Keratinocyte (primary cell): ENCODE measurements around the gene PTCRA. TPM values are rescaled to one million over a fixed set of nuclear protein-coding genes. Genes with fewer than 3 reads are reported as not detected.
"Not testable (repeated sequence)": the region's sequence is repeated elsewhere in the genome, so short reads cannot be mapped to it uniquely, and the experiment has no call there.

Experiments
- DNase-seq: peaks from one replicate; pipeline ENCODE4 v3.0.0-alpha.2; 2011; ENCODE audit warnings: low read depth, missing footprints, low spot score
- FAIRE-seq: peaks from 2 replicates; lab custom pipeline; 2011; peaks lifted over from hg19 to GRCh38; lab: Jason Lieb, UNC
- H2AFZ ChIP-seq: 2 replicates; pipeline ENCODE4 v1.6.0; 2012; ENCODE audit warnings: low read length, control low read depth, inconsistent platforms; ENCODE audit not compliant: control insufficient read depth
- H3K27ac ChIP-seq: 2 replicates; pipeline ENCODE4 v1.5.1; 2011; ENCODE audit warnings: low read length; ENCODE audit not compliant: control insufficient read depth, insufficient read depth
- H3K27me3 ChIP-seq: 3 replicates; pipeline ENCODE4 v1.6.0; 2011; ENCODE audit warnings: low read length; ENCODE audit not compliant: control insufficient read depth, insufficient read depth; ENCODE audit errors: extremely low read depth
- H3K36me3 ChIP-seq, 2 experiments: 2 replicates in 1 of 2; 3 replicates in 1 of 2; pipeline ENCODE4 v1.5.1; 2011; ENCODE audit warnings: low read length in 2 of 2, mild to moderate bottlenecking in 1 of 2; ENCODE audit not compliant: control insufficient read depth in 2 of 2, insufficient read depth in 2 of 2; ENCODE audit errors: extremely low read depth in 1 of 2
- H3K4me1 ChIP-seq: 3 replicates; pipeline ENCODE4 v1.5.1; 2011; ENCODE audit warnings: low read length; ENCODE audit not compliant: control insufficient read depth, insufficient read depth; ENCODE audit errors: extremely low read depth
- H3K4me2 ChIP-seq: 3 replicates; pipeline ENCODE4 v1.6.0; 2011; ENCODE audit warnings: low read depth, low read length; ENCODE audit not compliant: control insufficient read depth, insufficient read depth; ENCODE audit errors: extremely low read depth
- H3K4me3 ChIP-seq, 3 experiments: fragments of 200-600 bp in 1 of 3; sonication (generic) in 1 of 3; 2 replicates in 2 of 3; 3 replicates in 1 of 3; pipeline ENCODE4 v1.5.1; 2011 to 2016; ENCODE audit warnings: low read length in 3 of 3, mild to moderate bottlenecking in 3 of 3, control low read depth in 2 of 3, inconsistent platforms in 1 of 3, low read depth in 1 of 3, mixed read lengths in 1 of 3, mixed run types in 1 of 3, moderate library complexity in 1 of 3; ENCODE audit not compliant: control insufficient read depth in 2 of 3, insufficient read depth in 2 of 3; ENCODE audit errors: extremely low read depth in 1 of 3
- H3K79me2 ChIP-seq: 2 replicates; pipeline ENCODE4 v1.6.0; 2012; ENCODE audit warnings: low read length; ENCODE audit not compliant: control insufficient read depth, insufficient read depth
- H3K9ac ChIP-seq: 3 replicates; pipeline ENCODE4 v1.6.0; 2011; ENCODE audit warnings: low read length; ENCODE audit not compliant: control insufficient read depth, insufficient read depth; ENCODE audit errors: extremely low read depth
- H3K9me1 ChIP-seq: 3 replicates; pipeline ENCODE4 v1.6.0; 2011; ENCODE audit warnings: low read length; ENCODE audit not compliant: control insufficient read depth, insufficient read depth; ENCODE audit errors: extremely low read depth
- H3K9me3 ChIP-seq: 2 replicates; pipeline ENCODE4 v1.5.1; 2012; ENCODE audit warnings: low read depth, low read length; ENCODE audit not compliant: control insufficient read depth
- H4K20me1 ChIP-seq: 3 replicates; pipeline ENCODE4 v1.6.0; 2011; ENCODE audit warnings: low read length; ENCODE audit not compliant: control insufficient read depth, insufficient read depth; ENCODE audit errors: extremely low read depth
- EZH2 ChIP-seq: IDR thresholded peaks from one replicate; pipeline ENCODE4 v1.6.1; 2012; ENCODE audit warnings: inconsistent platforms, mild to moderate bottlenecking, low read length, moderate library complexity
- dilution Hi-C: fragments of 300-500 bp; cut with MboI; formaldehyde crosslinking; loops from one replicate; pipeline ENCODE4 v1.7.0; 2020; ENCODE audit warnings: low sequenced_read_pairs; ENCODE audit not compliant: extremely low pct_ligation_motif_present
- polyA plus RNA-seq, 5 experiments: library from polyadenylated mRNA; depleted of rRNA in 3 of 5; stranded (reverse) in 3 of 5; stranded (forward) in 1 of 5; unstranded in 1 of 5; fragments of >200 nt; gene quantifications; 1 replicate in 1 of 5; 2 replicates in 3 of 5; 3 replicates in 1 of 5; pipeline versions ENCODE4 v1.2.1 to v1.2.3, GENCODE V29; 2011 to 2012; ENCODE audit warnings: missing spikeins in 2 of 5, low read depth in 1 of 5, low replicate concordance in 1 of 5
- TF ChIP-seq, protein P1 (sequence below), 3 experiments: IDR thresholded peaks in 1 of 3; conservative IDR thresholded peaks in 1 of 3; optimal IDR thresholded peaks in 1 of 3; 2 replicates in 2 of 3; 3 replicates in 1 of 3; pipeline versions ENCODE3 to v1.5.1; 2011; ENCODE audit warnings: low read length in 3 of 3, mild to moderate bottlenecking in 3 of 3, moderate library complexity in 2 of 3, control low read depth in 1 of 3, inconsistent platforms in 1 of 3; ENCODE audit not compliant: insufficient read depth in 2 of 3; ENCODE audit errors: extremely low read depth in 1 of 3

Gene PTCRA
- polyA plus RNA-seq, 1 donor (not counting 4 experiments of a cell fraction or from before 2014, with no cell fraction given): not detected

DNA sequence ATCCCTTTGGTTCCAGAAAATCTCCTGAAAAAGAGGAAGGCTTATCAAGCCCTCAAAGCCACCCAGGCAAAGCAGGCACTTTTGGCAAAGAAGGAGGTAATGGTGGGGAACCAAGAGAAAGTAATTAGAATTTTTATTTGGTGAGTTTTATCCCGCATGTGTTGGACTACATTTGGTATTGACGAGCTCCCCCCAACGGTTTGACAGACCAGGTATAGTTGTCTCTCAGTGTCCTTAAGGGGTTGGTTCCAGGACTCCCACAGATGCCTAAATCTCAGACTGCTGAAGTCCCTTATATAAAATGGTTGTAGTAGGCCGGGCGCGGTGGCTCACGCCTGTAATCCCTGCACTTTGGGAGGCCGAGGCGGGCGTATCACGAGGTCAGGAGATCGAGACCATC lies 35.0 kb upstream of the PTCRA start:
- Histone ChIP-seq H3K36me3 (peaks cover 19 to 23% of the 10 kb centered on the region in 2 experiments), H3K9ac (peak overlapping the region; percentile 94), H3K79me2 (peaks cover 56% of the 10 kb centered on the region), H3K4me2 (peak overlapping the region; percentile 88), H3K27ac (peak overlapping the region; percentile 90), H3K4me3 (peak overlapping the region; percentile 84 to 97 (median 85))
- FAIRE-seq, H2AFZ ChIP-seq, H4K20me1 ChIP-seq, H3K9me1 ChIP-seq, H3K4me1 ChIP-seq, dilution Hi-C loops, H3K9me3 ChIP-seq, H3K27me3 ChIP-seq, DNase-seq: not testable (repeated sequence)
- TF ChIP-seq, protein P1, sequence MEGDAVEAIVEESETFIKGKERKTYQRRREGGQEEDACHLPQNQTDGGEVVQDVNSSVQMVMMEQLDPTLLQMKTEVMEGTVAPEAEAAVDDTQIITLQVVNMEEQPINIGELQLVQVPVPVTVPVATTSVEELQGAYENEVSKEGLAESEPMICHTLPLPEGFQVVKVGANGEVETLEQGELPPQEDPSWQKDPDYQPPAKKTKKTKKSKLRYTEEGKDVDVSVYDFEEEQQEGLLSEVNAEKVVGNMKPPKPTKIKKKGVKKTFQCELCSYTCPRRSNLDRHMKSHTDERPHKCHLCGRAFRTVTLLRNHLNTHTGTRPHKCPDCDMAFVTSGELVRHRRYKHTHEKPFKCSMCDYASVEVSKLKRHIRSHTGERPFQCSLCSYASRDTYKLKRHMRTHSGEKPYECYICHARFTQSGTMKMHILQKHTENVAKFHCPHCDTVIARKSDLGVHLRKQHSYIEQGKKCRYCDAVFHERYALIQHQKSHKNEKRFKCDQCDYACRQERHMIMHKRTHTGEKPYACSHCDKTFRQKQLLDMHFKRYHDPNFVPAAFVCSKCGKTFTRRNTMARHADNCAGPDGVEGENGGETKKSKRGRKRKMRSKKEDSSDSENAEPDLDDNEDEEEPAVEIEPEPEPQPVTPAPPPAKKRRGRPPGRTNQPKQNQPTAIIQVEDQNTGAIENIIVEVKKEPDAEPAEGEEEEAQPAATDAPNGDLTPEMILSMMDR (optimal IDR thresholded peaks at IDR 0.05 in 1 of 3, IDR thresholded peaks at IDR 0.05 in 1 of 3, conservative IDR thresholded peaks at IDR 0.05 in 1 of 3; ENCODE audit: extremely low read depth in 1 of 3, insufficient read depth in 2 of 3, low read length in 3 of 3): peak in 1 of 3 experiments; percentile 4

DNA sequence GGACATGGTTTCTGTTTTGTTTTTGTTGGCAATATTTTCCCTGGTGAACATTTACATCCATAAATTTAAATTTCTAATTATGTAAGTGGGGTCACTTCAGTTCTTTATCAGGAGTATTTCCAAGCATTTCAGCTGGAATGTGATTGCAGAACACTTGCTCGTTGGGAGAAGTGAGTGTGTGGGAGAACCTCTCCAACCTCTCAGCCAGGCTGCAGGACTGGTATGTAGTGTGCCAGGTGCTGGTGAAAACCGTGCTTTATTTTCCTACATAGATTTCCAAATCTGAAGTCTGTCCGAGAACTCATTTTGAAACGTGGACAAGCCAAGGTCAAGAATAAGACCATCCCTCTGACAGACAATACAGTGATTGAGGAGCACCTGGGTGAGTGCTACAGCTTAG lies 30.2 kb upstream of the PTCRA start:
- Histone ChIP-seq H3K9ac (no peak overlapping the region), H4K20me1 (no peaks in the 10 kb centered on the region), H3K27me3 (no peaks in the 10 kb centered on the region), H3K79me2 (peaks cover 52% of the 10 kb centered on the region), H3K4me3 (no peak overlapping the region), H3K9me3 (no peaks in the 10 kb centered on the region), H3K27ac (no peak overlapping the region), H3K4me2 (no peak overlapping the region), H2AFZ (no peak overlapping the region), H3K4me1 (peaks cover 11% of the 10 kb centered on the region), H3K36me3 (peaks cover 25 to 26% of the 10 kb centered on the region in 2 experiments), H3K9me1 (no peaks in the 10 kb centered on the region)
- no peak for FAIRE-seq
- TF ChIP-seq EZH2: no peak
- TF ChIP-seq, protein P1 (optimal IDR thresholded peaks at IDR 0.05 in 1 of 3, IDR thresholded peaks at IDR 0.05 in 1 of 3, conservative IDR thresholded peaks at IDR 0.05 in 1 of 3; ENCODE audit: extremely low read depth in 1 of 3, insufficient read depth in 2 of 3, low read length in 3 of 3): no peak
- dilution Hi-C loops: no loop called here
- DNase-seq: no peak

DNA sequence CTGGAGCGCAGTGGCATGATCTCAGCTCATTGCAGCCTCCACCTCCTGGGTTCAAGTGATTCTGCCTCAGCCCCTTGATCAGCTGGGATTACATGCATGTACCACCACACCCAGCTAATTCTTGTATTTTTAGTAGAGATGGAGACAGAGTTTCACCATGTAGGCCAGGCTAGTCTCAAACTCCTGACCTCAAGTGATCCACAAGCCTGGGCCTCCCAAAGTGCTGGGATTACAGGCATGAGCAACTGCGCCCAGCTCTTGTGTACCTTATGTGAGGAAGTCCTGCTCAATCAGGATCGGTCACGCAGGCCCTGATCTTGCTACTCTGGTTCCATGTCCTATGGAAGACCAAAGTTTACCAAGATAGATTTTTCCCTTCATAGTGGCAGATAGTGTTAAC lies 27.7 kb upstream of the PTCRA start:
- FAIRE-seq, H3K27me3 ChIP-seq, H4K20me1 ChIP-seq, H3K9me3 ChIP-seq, DNase-seq, dilution Hi-C loops, H3K27ac ChIP-seq, H3K4me2 ChIP-seq, H3K4me3 ChIP-seq, H2AFZ ChIP-seq, H3K9ac ChIP-seq, H3K9me1 ChIP-seq: not testable (repeated sequence)
- peaks cover 23 to 25% of the 10 kb centered on the region in 2 experiments for H3K36me3 ChIP-seq
- H3K79me2 ChIP-seq: peaks cover 27% of the 10 kb centered on the region
- H3K4me1 ChIP-seq: peaks cover 12% of the 10 kb centered on the region
